ENCODE measurements around the gene SRGAP1.
"Not testable (repeated sequence)": the region's sequence is repeated elsewhere in the genome, so short reads cannot be mapped to it uniquely, and the experiment has no call there.

Gene SRGAP1

DNA sequence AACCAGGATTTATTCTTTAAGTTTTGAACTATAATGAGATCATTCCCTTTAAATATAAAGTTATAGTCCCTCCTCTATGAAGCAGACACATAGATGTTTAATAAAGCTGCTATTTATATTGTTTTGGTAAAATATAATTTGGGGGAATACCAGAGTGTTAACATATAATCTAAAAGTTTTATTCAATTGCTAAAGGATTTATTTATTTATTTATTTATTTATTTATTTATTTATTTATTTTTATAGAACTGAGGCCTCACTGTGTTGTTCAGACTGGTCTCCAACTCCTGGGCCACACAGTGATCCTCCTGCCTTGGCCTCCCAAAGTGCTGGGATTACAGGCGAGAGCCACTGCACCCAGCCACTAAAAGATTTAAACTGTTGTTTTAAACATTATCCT is 278.9 kb downstream of the SRGAP1 start:
- DNase-seq (ENCODE audit: extremely low read depth, low read depth): no peak
- TF ChIP-seq, protein P1, sequence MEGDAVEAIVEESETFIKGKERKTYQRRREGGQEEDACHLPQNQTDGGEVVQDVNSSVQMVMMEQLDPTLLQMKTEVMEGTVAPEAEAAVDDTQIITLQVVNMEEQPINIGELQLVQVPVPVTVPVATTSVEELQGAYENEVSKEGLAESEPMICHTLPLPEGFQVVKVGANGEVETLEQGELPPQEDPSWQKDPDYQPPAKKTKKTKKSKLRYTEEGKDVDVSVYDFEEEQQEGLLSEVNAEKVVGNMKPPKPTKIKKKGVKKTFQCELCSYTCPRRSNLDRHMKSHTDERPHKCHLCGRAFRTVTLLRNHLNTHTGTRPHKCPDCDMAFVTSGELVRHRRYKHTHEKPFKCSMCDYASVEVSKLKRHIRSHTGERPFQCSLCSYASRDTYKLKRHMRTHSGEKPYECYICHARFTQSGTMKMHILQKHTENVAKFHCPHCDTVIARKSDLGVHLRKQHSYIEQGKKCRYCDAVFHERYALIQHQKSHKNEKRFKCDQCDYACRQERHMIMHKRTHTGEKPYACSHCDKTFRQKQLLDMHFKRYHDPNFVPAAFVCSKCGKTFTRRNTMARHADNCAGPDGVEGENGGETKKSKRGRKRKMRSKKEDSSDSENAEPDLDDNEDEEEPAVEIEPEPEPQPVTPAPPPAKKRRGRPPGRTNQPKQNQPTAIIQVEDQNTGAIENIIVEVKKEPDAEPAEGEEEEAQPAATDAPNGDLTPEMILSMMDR (IDR thresholded peaks at IDR 0.05; ENCODE audit: low read depth, low read length): no peak

DNA sequence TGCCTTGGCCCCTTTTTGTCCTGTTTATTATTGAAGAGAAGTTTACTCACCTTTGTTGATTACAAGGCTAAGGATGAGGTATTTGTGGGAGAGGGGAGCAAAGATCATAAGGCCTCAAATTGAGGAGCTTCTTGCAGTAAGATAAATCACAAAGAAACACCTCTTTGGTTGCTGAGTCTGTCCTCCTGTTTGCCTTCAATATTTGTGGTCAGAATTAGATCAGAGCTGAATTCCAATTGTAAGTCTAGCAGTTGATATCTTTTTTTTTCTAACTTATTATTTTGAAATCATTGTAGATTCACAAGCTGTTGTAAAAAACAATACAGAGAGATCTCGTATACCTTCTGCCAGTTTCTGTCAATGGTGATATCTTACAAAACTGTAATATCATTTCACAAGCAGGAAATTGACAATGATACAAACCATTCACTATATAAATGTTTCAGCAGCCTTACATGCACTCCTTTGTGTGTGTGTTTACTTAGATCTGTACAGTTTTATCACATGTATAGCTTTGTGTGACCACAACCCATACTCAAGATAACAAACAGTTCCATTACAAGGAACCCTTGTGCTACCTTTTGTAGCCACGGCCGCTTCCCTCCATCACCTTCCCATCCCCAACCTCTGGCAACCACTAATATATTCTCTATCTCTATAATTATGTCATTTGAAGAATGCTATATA is 280.2 kb downstream of the SRGAP1 start:
- no peak for DNase-seq (ENCODE audit: extremely low read depth, low read depth)
- TF ChIP-seq, protein P1 (IDR thresholded peaks at IDR 0.05; ENCODE audit: low read depth, low read length): no peak

DNA sequence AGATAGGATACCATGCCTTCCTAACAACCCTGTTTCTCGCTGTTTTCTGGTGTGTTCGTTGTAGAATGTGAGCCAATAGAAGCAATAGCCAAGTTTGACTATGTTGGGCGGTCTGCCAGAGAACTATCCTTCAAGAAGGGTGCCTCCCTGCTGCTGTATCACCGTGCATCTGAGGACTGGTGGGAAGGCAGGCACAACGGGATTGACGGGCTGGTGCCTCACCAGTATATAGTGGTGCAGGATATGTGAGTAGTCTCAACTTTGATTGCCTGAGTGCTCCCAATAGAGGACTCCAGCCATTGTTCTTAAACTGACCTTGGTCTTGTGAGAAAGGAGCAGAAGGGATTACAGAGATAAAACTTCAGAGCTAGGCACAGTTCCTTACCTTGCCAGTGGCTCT is 281.4 kb downstream of the SRGAP1 start:
- DNase-seq (ENCODE audit: extremely low read depth, low read depth): no peak

DNA sequence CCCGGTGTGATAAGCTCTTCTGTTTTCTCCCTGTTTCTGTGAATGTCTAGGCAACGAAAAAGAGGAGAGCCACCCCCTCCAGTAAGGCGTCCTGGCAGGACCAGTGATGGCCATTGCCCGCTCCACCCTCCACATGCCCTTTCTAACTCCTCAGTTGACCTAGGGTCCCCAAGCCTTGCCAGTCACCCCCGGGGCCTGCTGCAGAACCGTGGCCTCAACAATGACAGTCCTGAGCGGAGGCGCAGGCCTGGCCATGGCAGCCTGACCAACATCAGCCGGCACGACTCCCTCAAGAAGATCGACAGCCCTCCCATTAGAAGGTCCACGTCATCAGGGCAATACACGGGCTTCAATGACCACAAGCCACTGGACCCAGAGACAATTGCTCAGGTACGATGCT is 283.3 kb downstream of the SRGAP1 start:
- no peak for DNase-seq (ENCODE audit: extremely low read depth, low read depth)

More for the DNA sequence above, 281.4 kb downstream of the SRGAP1 start:
- TF ChIP-seq, protein P1 (IDR thresholded peaks at IDR 0.05; ENCODE audit: low read depth, low read length): no peak

DNA sequence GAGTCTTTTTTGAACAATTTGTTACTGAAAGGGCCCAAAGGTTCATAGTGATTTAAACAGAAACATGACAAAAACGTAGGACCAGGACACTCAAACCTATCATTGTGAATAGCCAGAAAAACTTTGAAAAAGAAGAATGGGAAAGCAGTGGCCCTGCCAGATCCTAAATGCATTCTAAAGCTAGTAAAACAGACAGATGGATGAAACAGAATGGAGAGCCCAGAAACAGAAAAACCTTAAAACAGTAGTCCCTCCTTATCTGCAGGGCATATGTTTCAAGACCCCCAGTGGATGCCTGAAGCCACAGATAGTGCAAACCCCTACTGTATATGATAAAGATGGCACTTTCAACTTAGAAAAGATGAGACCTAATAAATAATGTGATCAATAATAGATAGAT is 283.9 kb downstream of the SRGAP1 start:
- TF ChIP-seq, protein P1 (IDR thresholded peaks at IDR 0.05; ENCODE audit: low read depth, low read length): no peak
- no peak for DNase-seq (ENCODE audit: extremely low read depth, low read depth)

More for the DNA sequence above, 283.3 kb downstream of the SRGAP1 start:
- TF ChIP-seq, protein P1 (IDR thresholded peaks at IDR 0.05; ENCODE audit: low read depth, low read length): no peak

DNA sequence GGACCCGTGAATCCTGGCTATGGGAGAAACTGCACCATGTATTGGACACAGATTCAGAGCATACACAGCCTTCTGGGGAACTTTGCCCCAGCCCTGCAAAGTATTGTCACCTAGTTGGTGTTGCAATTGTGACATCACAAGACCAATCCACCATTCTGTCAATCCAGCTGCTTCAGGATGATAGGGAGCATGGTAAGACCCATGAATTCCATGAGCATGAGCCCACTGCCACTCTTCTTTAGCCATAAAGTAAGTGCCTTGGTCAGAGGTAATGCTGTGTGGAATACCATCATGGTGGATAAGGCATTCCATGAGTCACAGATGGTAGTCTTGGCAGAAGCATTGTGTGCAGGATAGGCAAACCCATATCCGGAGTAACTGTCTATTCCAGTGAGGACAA is 286.0 kb downstream of the SRGAP1 start:
- not testable (repeated sequence) for DNase-seq (ENCODE audit: extremely low read depth, low read depth)

DNA sequence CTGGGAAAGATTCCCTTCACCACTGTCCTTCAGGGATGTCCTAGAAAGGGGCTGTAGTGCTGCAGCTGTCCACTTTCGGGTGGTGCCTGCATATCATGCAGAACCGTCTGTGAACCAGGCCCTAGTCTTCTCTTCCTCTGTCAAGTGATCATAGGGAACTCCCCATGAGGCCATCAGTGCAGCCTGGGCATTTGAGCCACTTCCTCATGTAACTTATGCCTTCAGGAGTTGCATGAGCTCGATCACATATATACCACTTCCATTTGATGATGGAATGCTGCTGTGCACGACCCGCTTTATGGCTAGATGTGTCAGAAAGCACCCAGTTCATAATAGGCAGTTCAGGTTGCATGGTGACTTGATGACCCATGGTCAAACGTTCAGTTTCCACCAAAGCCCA is 287.0 kb downstream of the SRGAP1 start:
- not testable (repeated sequence) for DNase-seq (ENCODE audit: extremely low read depth, low read depth)

DNA sequence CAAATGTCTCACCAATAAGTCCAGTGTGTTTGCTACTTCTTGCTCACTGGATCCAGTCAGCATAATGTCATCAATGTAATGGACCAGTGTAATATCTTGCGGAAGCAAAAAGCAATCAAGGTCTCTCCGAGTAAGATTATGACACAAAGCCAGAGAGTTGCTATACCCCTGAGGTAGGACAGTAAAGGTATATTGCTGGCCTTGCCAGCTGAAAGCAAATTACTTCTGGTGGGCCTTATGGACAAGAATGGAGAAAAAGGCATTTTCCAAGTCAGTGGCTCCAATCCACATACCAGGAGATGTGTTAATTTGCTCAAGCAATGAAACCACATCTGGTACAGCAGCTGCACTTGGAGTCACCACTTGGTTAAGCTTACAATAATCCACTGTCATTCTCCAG is 288.2 kb downstream of the SRGAP1 start:
- not testable (repeated sequence) for DNase-seq (ENCODE audit: extremely low read depth, low read depth)

DNA sequence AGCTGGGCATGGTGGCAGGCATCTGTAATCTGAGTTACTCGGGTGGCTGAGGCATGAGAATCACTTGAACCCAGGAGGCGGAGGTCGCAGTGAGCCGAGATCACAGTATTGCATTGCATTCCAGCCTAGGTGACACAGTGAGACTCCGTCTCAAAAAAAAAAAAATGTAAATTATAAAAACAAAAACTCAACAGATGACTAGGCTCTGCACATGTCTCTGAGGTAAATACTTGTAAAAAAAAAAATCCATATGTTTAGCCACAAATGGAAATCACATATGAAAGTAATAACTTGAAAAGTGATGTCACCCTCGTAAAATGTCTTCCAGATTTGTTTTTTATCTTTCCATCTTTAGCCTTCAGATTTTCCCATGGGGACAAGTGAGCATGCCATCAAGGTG is 292.6 kb downstream of the SRGAP1 start:
- DNase-seq (ENCODE audit: extremely low read depth, low read depth): no peak
- TF ChIP-seq, protein P1 (IDR thresholded peaks at IDR 0.05; ENCODE audit: low read depth, low read length): no peak
